Muscle layer of colon (tissue), 2 donors: Measurements from ENCODE around the gene MAP4K5.

Experiments
- H3K27ac ChIP-seq: one replicate; pipeline ENCODE4 v1.7.0; 2013; ENCODE audit warnings: low read depth, mild to moderate bottlenecking, low read length, moderate library complexity
- H3K27me3 ChIP-seq, 2 donors: one replicate each; pipeline ENCODE4 v1.7.0; 2013; ENCODE audit warnings: low read length in 2 of 2, mild to moderate bottlenecking in 2 of 2; ENCODE audit not compliant: insufficient read depth in 2 of 2, control insufficient read depth in 1 of 2
- H3K36me3 ChIP-seq: one replicate; pipeline ENCODE4 v1.7.0; 2013; ENCODE audit warnings: mild to moderate bottlenecking, low read length; ENCODE audit not compliant: insufficient read depth
- H3K4me1 ChIP-seq: one replicate; pipeline ENCODE4 v1.7.0; 2013; ENCODE audit warnings: mild to moderate bottlenecking, low read length; ENCODE audit not compliant: insufficient read depth
- H3K4me3 ChIP-seq, 2 donors: one replicate each; pipeline ENCODE4 v1.7.0; 2013; ENCODE audit warnings: low read length in 2 of 2, low read depth in 1 of 2, mild to moderate bottlenecking in 1 of 2, moderate library complexity in 1 of 2
- H3K9ac ChIP-seq: one replicate; pipeline ENCODE4 v1.7.0; 2013; ENCODE audit warnings: low read length
- H3K9me3 ChIP-seq: one replicate; pipeline ENCODE4 v1.7.0; 2013; ENCODE audit warnings: mild to moderate bottlenecking, low read length
- donor health status: abdominal sarcoma.
- donor health status: Adenocarcinoma of cecum.

The MAP4K5 gene

GRCh38 chr14:50469982-50470381 is 62.4 kb downstream of the MAP4K5 start:
- no peak overlapping the region for H3K4me3 ChIP-seq
- H3K9me3 ChIP-seq = no peaks in the 10 kb centered on the region
- no peaks in the 10 kb centered on the region for H3K27me3 ChIP-seq
- no peak overlapping the region for H3K27ac ChIP-seq
- no peaks in the 10 kb centered on the region for H3K4me1 ChIP-seq
- no peak overlapping the region for H3K9ac ChIP-seq
- H3K36me3 ChIP-seq = peaks cover 36% of the 10 kb centered on the region

GRCh38 chr14:50462111-50462510 is 70.3 kb downstream of the MAP4K5 start:
- no peak overlapping the region for H3K9ac ChIP-seq
- H3K9me3 ChIP-seq = no peaks in the 10 kb centered on the region
- H3K36me3 ChIP-seq = peaks cover 34% of the 10 kb centered on the region
- H3K27me3 ChIP-seq = no peaks in the 10 kb centered on the region
- H3K4me3 ChIP-seq = no peak overlapping the region
- H3K27ac ChIP-seq = no peak overlapping the region
- no peaks in the 10 kb centered on the region for H3K4me1 ChIP-seq

GRCh38 chr14:50453869-50454268 is 78.5 kb downstream of the MAP4K5 start:
- Histone ChIP-seq H3K4me3 (no peak overlapping the region), H3K27ac (no peak overlapping the region), H3K27me3 (no peaks in the 10 kb centered on the region), H3K9ac (no peak overlapping the region), H3K36me3 (peaks cover 40% of the 10 kb centered on the region), H3K4me1 (no peaks in the 10 kb centered on the region), H3K9me3 (no peaks in the 10 kb centered on the region)

- no peaks in the 10 kb centered on the region for H3K9me3 ChIP-seq
- peaks cover 38% of the 10 kb centered on the region for H3K36me3 ChIP-seq
- no peaks in the 10 kb centered on the region for H3K4me1 ChIP-seq
- H3K27me3 ChIP-seq = no peaks in the 10 kb centered on the region
- no peak overlapping the region for H3K4me3 ChIP-seq
- no peak overlapping the region for H3K9ac ChIP-seq
- H3K27ac ChIP-seq = no peak overlapping the region
Observed at GRCh38 chr14:50452979-50453705, 79.2 kb downstream of the MAP4K5 start.

GRCh38 chr14:50452296-50452695 is 80.1 kb downstream of the MAP4K5 start:
- no peak overlapping the region for H3K4me3 ChIP-seq
- no peak overlapping the region for H3K9ac ChIP-seq
- no peaks in the 10 kb centered on the region for H3K27me3 ChIP-seq
- no peaks in the 10 kb centered on the region for H3K4me1 ChIP-seq
- H3K36me3 ChIP-seq = peaks cover 32% of the 10 kb centered on the region
- H3K27ac ChIP-seq = no peak overlapping the region
- no peaks in the 10 kb centered on the region for H3K9me3 ChIP-seq

- H3K27ac ChIP-seq = no peak overlapping the region
- no peak overlapping the region for H3K9ac ChIP-seq
- no peaks in the 10 kb centered on the region for H3K4me1 ChIP-seq
- no peak overlapping the region for H3K4me3 ChIP-seq
- H3K27me3 ChIP-seq = no peaks in the 10 kb centered on the region
- peaks cover 35% of the 10 kb centered on the region for H3K36me3 ChIP-seq
- H3K9me3 ChIP-seq = no peaks in the 10 kb centered on the region
Observed at GRCh38 chr14:50451854-50452253, 80.5 kb downstream of the MAP4K5 start.

GRCh38 chr14:50447461-50447860 is 84.9 kb downstream of the MAP4K5 start:
- Histone ChIP-seq H3K9ac (no peak overlapping the region), H3K27ac (no peak overlapping the region), H3K4me3 (no peak overlapping the region), H3K36me3 (peaks cover 51% of the 10 kb centered on the region), H3K9me3 (no peaks in the 10 kb centered on the region), H3K27me3 (no peaks in the 10 kb centered on the region), H3K4me1 (no peaks in the 10 kb centered on the region)

- no peak overlapping the region for H3K4me3 ChIP-seq
- no peak overlapping the region for H3K9ac ChIP-seq
- peaks cover 44% of the 10 kb centered on the region for H3K36me3 ChIP-seq
- H3K9me3 ChIP-seq = no peaks in the 10 kb centered on the region
- no peaks in the 10 kb centered on the region for H3K27me3 ChIP-seq
- no peak overlapping the region for H3K27ac ChIP-seq
- no peaks in the 10 kb centered on the region for H3K4me1 ChIP-seq
Observed at GRCh38 chr14:50434528-50434927, 97.8 kb downstream of the MAP4K5 start.

- H3K27me3 ChIP-seq = no peaks in the 10 kb centered on the region
- H3K4me1 ChIP-seq = no peaks in the 10 kb centered on the region
- H3K27ac ChIP-seq = no peak overlapping the region
- H3K9me3 ChIP-seq = no peaks in the 10 kb centered on the region
- no peak overlapping the region for H3K4me3 ChIP-seq
- H3K36me3 ChIP-seq = peaks cover 37% of the 10 kb centered on the region
- H3K9ac ChIP-seq = no peak overlapping the region
Observed at GRCh38 chr14:50432131-50432530, 100.2 kb downstream of the MAP4K5 start.

- Histone ChIP-seq H3K27ac (no peak overlapping the region), H3K9ac (no peak overlapping the region), H3K27me3 (no peaks in the 10 kb centered on the region), H3K9me3 (no peaks in the 10 kb centered on the region), H3K36me3 (peaks cover 22% of the 10 kb centered on the region), H3K4me3 (no peak overlapping the region), H3K4me1 (no peaks in the 10 kb centered on the region)
Observed at GRCh38 chr14:50425816-50426215, 106.6 kb downstream of the MAP4K5 start.

GRCh38 chr14:50425105-50425504 is 107.3 kb downstream of the MAP4K5 start:
- Histone ChIP-seq H3K4me3 (no peak overlapping the region), H3K27ac (no peak overlapping the region), H3K27me3 (no peaks in the 10 kb centered on the region), H3K9ac (no peak overlapping the region), H3K9me3 (no peaks in the 10 kb centered on the region), H3K4me1 (no peaks in the 10 kb centered on the region), H3K36me3 (peaks cover 26% of the 10 kb centered on the region)

- no peaks in the 10 kb centered on the region for H3K27me3 ChIP-seq
- peaks cover 26% of the 10 kb centered on the region for H3K36me3 ChIP-seq
- H3K4me1 ChIP-seq = no peaks in the 10 kb centered on the region
- H3K9me3 ChIP-seq = no peaks in the 10 kb centered on the region
- no peak overlapping the region for H3K4me3 ChIP-seq
- no peak overlapping the region for H3K27ac ChIP-seq
- H3K9ac ChIP-seq = no peak overlapping the region
Observed at GRCh38 chr14:50423529-50423928, 108.8 kb downstream of the MAP4K5 start.
